ENCODE measurements around the gene SV2C.

SV2C gene

GRCh38 chr5:76165711-76166374 lies 82.7 kb downstream of the SV2C start:
- DNase-seq, result no peak

- no peak for DNase-seq
Measured at GRCh38 chr5:76166886-76167576, 83.8 kb downstream of the SV2C start.

- no peak for DNase-seq
Measured at GRCh38 chr5:76169146-76169905, 86.1 kb downstream of the SV2C start.

- DNase-seq, result no peak
Measured at GRCh38 chr5:76174101-76174500, 90.9 kb downstream of the SV2C start.

- DNase-seq, result no peak
Measured at GRCh38 chr5:76175051-76175666, 92.0 kb downstream of the SV2C start.

- DNase-seq, result peak in 1 of 2 donors; percentile 30
Measured at GRCh38 chr5:76175821-76176403, 92.7 kb downstream of the SV2C start.

GRCh38 chr5:76177978-76178377 lies 94.8 kb downstream of the SV2C start:
- DNase-seq, result no peak

GRCh38 chr5:76178913-76179312 lies 95.7 kb downstream of the SV2C start:
- DNase-seq, result no peak

- peak in 1 of 2 donors; percentile 15 for DNase-seq
Measured at GRCh38 chr5:76180814-76181805, 97.9 kb downstream of the SV2C start.

GRCh38 chr5:76187386-76187785 lies 104.2 kb downstream of the SV2C start:
- DNase-seq, result no peak

GRCh38 chr5:76190356-76190755 lies 107.2 kb downstream of the SV2C start:
- DNase-seq, result no peak

GRCh38 chr5:76192837-76193236 lies 109.7 kb downstream of the SV2C start:
- no peak for DNase-seq

- DNase-seq, result no peak
Measured at GRCh38 chr5:76193635-76194034, 110.5 kb downstream of the SV2C start.

GRCh38 chr5:76194340-76194739 lies 111.2 kb downstream of the SV2C start:
- no peak for DNase-seq

- DNase-seq, result no peak
Measured at GRCh38 chr5:76196457-76196856, 113.3 kb downstream of the SV2C start.

- DNase-seq, result no peak
Measured at GRCh38 chr5:76196886-76197489, 113.8 kb downstream of the SV2C start.

GRCh38 chr5:76197726-76198125 lies 114.5 kb downstream of the SV2C start:
- no peak for DNase-seq

- peak in 1 of 2 donors; percentile 77 for DNase-seq
Measured at GRCh38 chr5:76199336-76200318, 116.4 kb downstream of the SV2C start.

- DNase-seq, result no peak
Measured at GRCh38 chr5:76202182-76202581, 119.0 kb downstream of the SV2C start.

GRCh38 chr5:76204191-76204590 lies 121.0 kb downstream of the SV2C start:
- DNase-seq, result no peak

All from bone marrow (tissue), 2 donors.